DMS 273 (cell line): ENCODE results near the gene DHH.

Experiments
- DNase-seq: peaks from one replicate; lab custom pipeline; 2025; ENCODE audit not compliant: unreplicated experiment; lab: John Stamatoyannopoulos, UW

The DHH gene

GRCh38 chr12:49051373-49051764 is 43.2 kb downstream of the DHH start:
- DNase-seq: no peak

- DNase-seq: no peak
Observed at GRCh38 chr12:49050507-49051372, 43.9 kb downstream of the DHH start.

DNA sequence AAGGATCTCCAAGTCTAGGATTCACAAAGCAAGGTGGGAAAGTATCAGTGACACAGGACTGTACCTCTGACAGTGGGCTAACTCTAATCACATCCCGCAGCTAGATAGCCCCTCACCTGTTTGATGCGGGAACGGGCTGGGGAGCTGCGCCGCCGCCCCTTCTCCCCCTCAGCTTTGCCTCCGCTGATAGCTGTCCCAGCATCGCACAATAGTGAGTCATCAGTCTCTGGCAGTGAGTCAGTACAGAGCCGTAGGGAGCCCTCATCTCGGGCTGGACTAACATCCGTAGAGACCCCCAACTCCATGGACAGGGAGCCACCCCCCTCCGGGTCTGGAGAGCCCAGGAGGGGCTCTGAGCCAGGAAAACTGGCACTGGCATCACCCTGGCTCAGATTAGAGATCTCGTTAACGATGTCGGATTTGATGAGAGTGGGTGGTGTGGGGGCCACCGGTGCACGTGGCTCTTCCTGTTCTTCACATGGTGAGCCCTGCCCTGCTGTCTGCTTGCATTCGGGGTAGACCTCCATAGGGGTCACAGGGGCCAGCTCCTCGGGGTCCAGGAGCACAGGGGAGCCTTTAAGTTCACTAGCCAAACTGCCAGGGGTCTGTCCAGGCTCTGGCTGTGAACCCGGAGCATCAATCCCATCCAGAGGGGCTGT is 44.9 kb downstream of the DHH start:
- DNase-seq: no peak

GRCh38 chr12:49048953-49049352 is 45.6 kb downstream of the DHH start:
- DNase-seq: no peak

DNA sequence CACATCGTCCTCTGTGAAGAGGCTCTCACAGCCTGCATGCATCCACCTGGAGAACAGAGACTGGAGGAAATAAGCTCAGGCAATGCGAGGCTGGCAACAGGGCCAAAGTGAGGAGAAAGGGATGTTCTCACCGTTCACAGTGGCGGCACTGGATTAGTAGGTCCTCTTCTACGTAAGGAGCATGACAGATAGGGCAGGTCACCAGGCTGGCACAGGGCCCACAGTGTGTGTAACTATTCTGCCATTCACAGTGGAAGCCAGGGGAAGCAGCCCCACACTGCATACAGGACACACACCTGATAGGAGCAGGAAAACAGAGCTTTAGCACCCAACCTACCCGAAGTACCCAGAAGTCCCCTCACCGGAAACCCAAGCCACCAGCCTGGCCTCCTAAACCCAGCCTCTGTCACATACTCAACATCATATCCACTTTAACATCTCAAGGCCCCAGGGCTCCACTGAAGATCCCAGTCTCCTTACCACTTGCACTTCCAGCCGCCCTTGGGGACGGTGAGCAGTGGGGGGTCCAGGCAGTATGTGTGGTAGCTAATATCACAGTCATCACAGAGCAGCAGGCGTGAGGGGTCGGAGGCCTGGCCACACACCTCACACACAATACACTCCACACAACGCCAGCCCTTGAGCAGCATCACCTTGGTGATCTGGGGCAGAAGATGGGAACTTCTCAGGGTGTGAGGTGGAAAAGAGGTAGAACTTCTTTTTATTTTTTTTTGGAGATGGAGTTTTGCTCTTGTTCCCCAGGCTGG is 48.3 kb downstream of the DHH start:
- no peak for DNase-seq

DNA sequence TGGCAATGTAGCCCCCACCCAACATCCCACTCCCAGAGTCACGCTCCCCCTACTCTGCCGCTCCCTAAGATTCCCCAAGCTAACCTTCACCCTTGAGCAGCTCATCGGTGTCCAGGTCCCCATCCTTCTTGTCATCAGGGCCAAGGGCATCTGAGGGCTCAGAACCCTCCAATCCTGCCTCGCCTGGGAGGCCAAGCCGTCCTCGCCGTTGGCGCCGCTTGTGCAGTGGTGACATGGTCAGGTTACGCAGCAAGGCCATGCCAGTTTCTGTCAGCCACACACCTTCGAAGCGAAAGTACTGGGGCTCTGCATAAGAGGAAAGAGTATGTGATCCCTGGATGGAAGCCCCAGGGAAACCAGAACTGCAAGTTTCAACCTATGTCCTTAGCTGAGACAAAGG is 49.9 kb downstream of the DHH start:
- no peak for DNase-seq

- peak; percentile 66 for DNase-seq
Observed at GRCh38 chr12:49043856-49044258, 50.7 kb downstream of the DHH start.

DNA sequence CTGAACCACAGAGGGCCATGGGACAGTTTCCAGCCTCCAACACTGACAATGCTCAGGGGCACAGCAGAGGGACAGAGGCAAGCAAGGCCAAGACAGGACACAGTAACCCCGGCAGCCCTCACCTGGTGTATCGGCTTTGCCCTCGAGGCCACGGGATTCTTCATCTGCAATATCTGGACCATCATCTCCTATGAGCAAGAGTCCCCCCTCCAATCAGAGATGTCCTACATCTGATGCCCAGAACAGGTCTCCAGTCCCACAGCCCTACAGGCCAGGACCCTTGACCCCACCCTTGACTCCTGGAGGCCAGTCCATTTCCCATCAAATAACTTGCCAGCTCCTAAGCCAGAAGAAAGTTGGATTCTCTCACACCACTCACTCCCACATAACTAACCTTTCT is 51.4 kb downstream of the DHH start:
- DNase-seq: no peak

DNA sequence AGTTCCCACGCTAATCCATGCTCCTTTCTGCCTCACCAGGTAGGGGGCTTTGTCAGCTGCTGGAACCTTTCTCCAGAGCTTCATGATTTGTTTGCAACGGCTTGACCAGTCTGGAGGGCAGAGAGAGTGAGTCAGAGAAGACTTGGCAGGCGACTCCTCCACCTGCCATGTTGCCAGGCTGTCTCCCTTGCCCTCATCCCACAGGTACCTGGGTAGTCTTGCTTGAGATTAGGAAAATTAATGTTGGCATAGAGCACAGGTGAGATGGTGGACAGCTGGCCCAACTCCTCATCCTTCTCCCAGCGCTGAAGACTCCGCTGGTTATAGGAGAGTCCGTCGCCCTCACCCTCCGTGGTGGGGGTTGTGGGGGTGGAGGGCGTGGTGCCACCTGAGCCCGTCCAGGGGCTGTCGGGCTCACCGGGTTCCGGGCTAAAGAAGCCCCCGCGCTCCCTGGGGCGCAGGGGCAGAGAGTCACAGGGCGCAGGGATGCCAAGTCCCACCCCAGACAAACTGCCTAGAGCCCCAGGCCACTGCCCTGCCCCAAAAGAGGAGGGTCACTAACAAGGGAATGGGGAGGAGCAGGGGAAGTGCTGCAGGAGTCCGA is 52.6 kb downstream of the DHH start:
- no peak for DNase-seq

DNA sequence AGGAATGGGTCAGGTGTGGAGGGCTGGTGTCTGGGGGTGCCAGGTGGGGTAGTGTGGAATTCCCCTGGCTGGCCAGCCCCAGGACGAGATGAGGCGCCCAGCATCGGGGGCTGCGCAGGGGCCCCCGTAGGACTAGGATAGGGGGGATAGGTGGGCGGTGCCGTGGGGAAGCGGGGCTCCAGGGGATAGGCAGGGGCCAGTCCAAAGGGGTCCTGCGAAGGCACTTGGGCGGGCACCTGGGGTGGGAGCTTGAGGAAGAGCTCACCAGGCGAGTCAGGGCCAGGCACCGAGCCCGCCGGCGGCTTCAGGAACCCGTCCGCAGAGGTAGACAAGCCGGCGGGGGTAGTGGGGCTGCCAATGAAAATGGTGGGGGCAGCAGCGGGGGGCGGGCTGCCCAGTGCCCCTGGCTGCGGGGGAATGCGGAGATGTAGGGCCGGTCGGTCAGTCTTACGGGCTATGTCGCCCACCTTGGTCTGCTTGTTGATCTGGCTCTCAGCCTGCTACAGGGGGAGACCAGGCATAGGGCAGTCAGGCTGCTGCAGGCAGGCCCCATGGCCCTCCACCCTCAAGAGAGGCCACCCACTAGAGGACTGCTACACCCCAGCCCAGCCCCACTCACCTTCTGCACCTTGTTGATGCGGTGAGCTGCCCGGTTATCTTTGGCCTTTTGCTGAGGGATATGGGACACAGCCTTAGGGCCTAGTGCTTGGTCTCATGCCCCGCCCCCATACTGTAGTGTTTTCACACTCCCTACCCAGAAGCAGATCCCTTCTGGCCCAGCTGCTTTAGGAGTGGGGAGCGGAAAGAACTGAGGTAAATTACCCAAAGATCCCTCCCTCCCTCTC is 53.3 kb downstream of the DHH start:
- DNase-seq: no peak

- DNase-seq: no peak
Observed at GRCh38 chr12:49040364-49040855, 54.2 kb downstream of the DHH start.

- DNase-seq: no peak
Observed at GRCh38 chr12:49039421-49040363, 54.9 kb downstream of the DHH start.

GRCh38 chr12:49038291-49038955 is 56.2 kb downstream of the DHH start:
- no peak for DNase-seq

GRCh38 chr12:49037947-49038237 is 56.7 kb downstream of the DHH start:
- no peak for DNase-seq

DNA sequence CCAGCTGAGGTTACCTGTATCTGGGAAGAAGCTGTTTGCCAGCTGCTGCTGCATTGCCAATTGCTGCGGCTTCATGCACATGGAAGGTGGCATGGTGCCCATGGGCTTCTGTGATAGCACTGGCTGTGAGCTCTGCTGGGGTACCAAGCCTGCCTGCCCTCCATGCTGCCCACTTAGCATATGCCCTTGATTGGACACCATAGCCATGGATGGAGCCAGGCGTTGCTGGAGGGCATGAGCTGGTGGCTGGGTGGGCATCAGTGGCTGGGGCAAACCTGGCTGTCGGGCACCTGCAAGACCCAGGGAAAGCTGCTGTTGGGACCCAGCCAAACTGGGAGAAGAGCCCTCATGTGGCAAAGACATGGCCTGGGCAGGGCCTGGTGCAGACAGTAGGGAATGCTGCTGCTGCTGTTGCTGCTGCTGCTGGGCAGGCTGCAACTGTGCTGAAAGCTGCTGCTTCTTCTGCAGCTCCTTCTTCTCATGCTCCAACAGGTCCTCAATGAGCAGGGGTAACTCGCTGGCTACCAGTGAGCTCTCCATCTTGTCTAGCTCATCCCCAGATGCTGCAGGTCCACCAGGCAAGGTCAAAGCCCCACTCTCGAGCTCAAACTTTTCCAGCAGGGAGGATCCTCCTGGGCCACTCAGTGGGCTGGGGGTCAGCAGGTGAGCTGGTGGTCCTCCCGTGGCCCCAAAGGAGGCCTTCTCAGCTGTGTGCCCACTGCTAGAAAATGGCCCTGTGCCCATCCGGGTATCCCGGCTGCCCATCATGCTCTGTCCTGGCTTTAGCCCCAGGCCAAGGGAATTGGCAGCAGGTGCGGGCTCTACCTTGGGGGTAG is 57.3 kb downstream of the DHH start:
- no peak for DNase-seq
